IMR-90 (cell line): Measurements from ENCODE around the gene CDYL2. TPM values are rescaled to one million over a fixed set of nuclear protein-coding genes. Genes with fewer than 3 reads are reported as not detected.

Experiments used
- ATAC-seq: fragments of 200-7000 bp; cut with Tn5 transposase; 2 replicates; pipeline ENCODE4 v1.9.1; 2020; ENCODE audit warnings: low read depth, mild to moderate bottlenecking, moderate library complexity
- BruUV-seq: library from RNA; stranded (reverse); fragments of 400-500 nt; replicated peaks from 2 replicates; lab custom pipeline; 2021; lab: Mats Ljungman, UMichigan
- CTCF ChIA-PET: fragments of 300-600 bp; formaldehyde crosslinking; extraction: SDS; loops from one replicate; lab custom pipeline; 2021; ENCODE audit warnings: antibody characterized with exemption; lab: Yijun Ruan, JAX
- POLR2A ChIA-PET: fragments of 300-600 bp; sonication (Branson Sonifier 250); formaldehyde crosslinking; loops from one replicate; lab custom pipeline; 2022; ENCODE audit warnings: antibody characterized with exemption; ENCODE audit not compliant: unreplicated experiment; lab: Charles Lee
- DNase-seq: peaks from one replicate; pipeline ENCODE4 v3.0.0; 2013
- H2AFZ ChIP-seq: replicated peaks from 2 replicates; pipeline ENCODE3; 2013; ENCODE audit warnings: low read length, mild to moderate bottlenecking; ENCODE audit not compliant: poor library complexity
- H2AK5ac ChIP-seq: 2 replicates; pipeline ENCODE4 v1.6.1; 2013; ENCODE audit warnings: low read depth, low read length, inconsistent platforms
- H2AK9ac ChIP-seq: replicated peaks from 2 replicates; pipeline ENCODE3; 2013; ENCODE audit warnings: mild to moderate bottlenecking, low read depth, low read length, moderate library complexity; ENCODE audit not compliant: poor library complexity
- H2BK120ac ChIP-seq: 2 replicates; pipeline ENCODE4 v1.6.1; 2013; ENCODE audit warnings: low read depth, low read length, inconsistent platforms
- H2BK15ac ChIP-seq: 3 replicates; pipeline ENCODE4 v1.6.1; 2013; ENCODE audit warnings: low read depth, low read length, inconsistent platforms
- H2BK20ac ChIP-seq: 2 replicates; pipeline ENCODE4 v1.6.1; 2013; ENCODE audit warnings: low read depth, mild to moderate bottlenecking, inconsistent platforms, low read length, moderate library complexity
- H2BK5ac ChIP-seq: 2 replicates; pipeline ENCODE4 v1.6.1; 2013; ENCODE audit warnings: mild to moderate bottlenecking, low read depth, low read length, inconsistent platforms; ENCODE audit not compliant: poor library complexity, severe bottlenecking
- H3K14ac ChIP-seq: replicated peaks from 2 replicates; pipeline ENCODE4 v1.6.1; 2013; ENCODE audit warnings: low read depth, low read length, inconsistent platforms
- H3K18ac ChIP-seq: 2 replicates; pipeline ENCODE4 v1.6.1; 2013; ENCODE audit warnings: low read depth, low read length, control low read depth
- H3K23ac ChIP-seq: 2 replicates; pipeline ENCODE4 v1.6.1; 2013; ENCODE audit warnings: low read depth, low read length, inconsistent platforms
- H3K27ac ChIP-seq: 2 replicates; pipeline ENCODE4 v1.5.1; 2013; ENCODE audit warnings: mild to moderate bottlenecking, control low read depth, low read length; ENCODE audit not compliant: insufficient read depth
- H3K27me3 ChIP-seq: 2 replicates; pipeline ENCODE4 v1.6.1; 2013; ENCODE audit warnings: low read length; ENCODE audit not compliant: control insufficient read depth, insufficient read depth
- H3K36me3 ChIP-seq: 2 replicates; pipeline ENCODE4 v1.6.1; 2013; ENCODE audit warnings: low read length, mixed read lengths; ENCODE audit not compliant: control insufficient read depth, insufficient read depth
- H3K4ac ChIP-seq: 2 replicates; pipeline ENCODE4 v1.6.1; 2013; ENCODE audit warnings: low read depth, low read length, inconsistent platforms
- H3K4me1 ChIP-seq: 2 replicates; pipeline ENCODE4 v1.6.1; 2013; ENCODE audit warnings: low read length, mixed read lengths; ENCODE audit not compliant: control insufficient read depth, insufficient read depth
- H3K4me2 ChIP-seq: 2 replicates; pipeline ENCODE4 v1.6.1; 2013; ENCODE audit warnings: low read depth, mild to moderate bottlenecking, control low read depth, low read length, moderate library complexity
- H3K4me3 ChIP-seq: 2 replicates; pipeline ENCODE4 v1.5.1; 2013; ENCODE audit warnings: low read depth, mild to moderate bottlenecking, control low read depth, low read length, moderate library complexity; ENCODE audit not compliant: insufficient read depth
- H3K56ac ChIP-seq: 2 replicates; pipeline ENCODE4 v1.6.1; 2013; ENCODE audit warnings: low read length, inconsistent platforms; ENCODE audit not compliant: insufficient read depth; ENCODE audit errors: extremely low read depth
- H3K79me1 ChIP-seq, 2 experiments: 2 replicates each; pipeline ENCODE4 v1.6.1; 2013; ENCODE audit warnings: low read length in 2 of 2, inconsistent platforms in 1 of 2, low read depth in 1 of 2
- H3K9ac ChIP-seq: 2 replicates; pipeline ENCODE4 v1.6.1; 2013; ENCODE audit warnings: low read depth, low read length, control low read depth
- H3K9me1 ChIP-seq: 2 replicates; pipeline ENCODE4 v1.6.1; 2013; ENCODE audit warnings: low read length, inconsistent platforms; ENCODE audit not compliant: insufficient read depth
- H3K9me3 ChIP-seq: 2 replicates; pipeline ENCODE4 v1.6.1; 2013; ENCODE audit warnings: low read length; ENCODE audit not compliant: control insufficient read depth, insufficient read depth
- H4K20me1 ChIP-seq: 2 replicates; pipeline ENCODE4 v1.6.1; 2013; ENCODE audit warnings: low read length, inconsistent platforms; ENCODE audit not compliant: insufficient read depth
- H4K5ac ChIP-seq: 2 replicates; pipeline ENCODE4 v1.6.1; 2013; ENCODE audit warnings: mild to moderate bottlenecking, low read depth, low read length, control low read depth
- H4K8ac ChIP-seq, 2 experiments: 2 replicates each; pipeline ENCODE4 v1.6.1; 2013; ENCODE audit warnings: low read depth in 2 of 2, low read length in 2 of 2, control low read depth in 1 of 2, inconsistent platforms in 1 of 2
- H4K91ac ChIP-seq: 2 replicates; pipeline ENCODE4 v1.6.1; 2013; ENCODE audit warnings: low read depth, low read length, inconsistent platforms; ENCODE audit not compliant: insufficient read depth
- CHD1 ChIP-seq: IDR thresholded peaks from 2 replicates; pipeline ENCODE4 v1.6.1; 2012; ENCODE audit warnings: low read depth, low read length, improper control_type of control experiment
- MAFK ChIP-seq: IDR thresholded peaks from 2 replicates; pipeline ENCODE4 v1.6.1; 2012; ENCODE audit warnings: low read depth, low read length, improper control_type of control experiment
- MAZ ChIP-seq: IDR thresholded peaks from 2 replicates; pipeline ENCODE4 v1.6.1; 2012; ENCODE audit warnings: low read depth, mild to moderate bottlenecking, low read length, improper control_type of control experiment, moderate library complexity, borderline replicate concordance
- NFE2L2 ChIP-seq: fragments of 150-350 bp; IDR thresholded peaks from 2 replicates; pipeline ENCODE4 v1.6.1; 2016; ENCODE audit warnings: low read depth, mild to moderate bottlenecking, low read length
- RFX5 ChIP-seq: IDR thresholded peaks from 2 replicates; pipeline ENCODE4 v1.8.0; 2012; ENCODE audit warnings: low read depth, mild to moderate bottlenecking, low read length, moderate library complexity
- SMC3 ChIP-seq: fragments of 150-350 bp; IDR thresholded peaks from 2 replicates; pipeline ENCODE4 v1.6.1; 2016; ENCODE audit warnings: low read depth, mild to moderate bottlenecking, antibody characterized with exemption, low read length, moderate library complexity
- WGBS, 2 experiments: methylation state at CpG; one replicate each; pipeline versions ENCODE4 v1.1.5 to v1.1.7; 2013; ENCODE audit warnings: missing lambda C conversion rate in 2 of 2; ENCODE audit not compliant: insufficient read length in 1 of 2; ENCODE audit errors: extremely low coverage in 2 of 2; 5-methylcytosine and 5-hydroxymethylcytosine counted together
- dilution Hi-C: fragments of 300-500 bp; cut with HindIII; formaldehyde crosslinking; loops from one replicate; pipeline ENCODE4 v1.14.3; 2018; ENCODE audit warnings: low sequenced_read_pairs; ENCODE audit not compliant: unreplicated experiment
- in situ Hi-C: fragments of 300-500 bp; cut with MboI; formaldehyde crosslinking; loops from 3 replicates; pipeline ENCODE4 v1.14.3; 2019; ENCODE audit warnings: low sequenced_read_pairs, inconsistent platforms, mixed read lengths
- intact Hi-C: fragments of 100-400 bp; cut with micrococcal nuclease; formaldehyde crosslinking; loops from 2 replicates; pipeline ENCODE4 v1.10.0; 2022
- polyA plus RNA-seq, 3 experiments: library from polyadenylated mRNA; depleted of rRNA; stranded (reverse); fragments of >200 nt; gene quantifications; 2 replicates each; pipeline ENCODE4 v1.2.3, GENCODE V29; 2012; ENCODE audit warnings: low replicate concordance in 1 of 3
- total RNA-seq: library from RNA; depleted of rRNA; stranded (reverse); fragments of >200 nt; gene quantifications from 2 replicates; pipeline ENCODE4 v1.2.3, GENCODE V29; 2012

The CDYL2 gene
- total and polyA plus RNA-seq, 2 of the 4 experiments (the other 2 are of a cell fraction) = 1.2 to 3.9 TPM

GRCh38 chr16:80563066-80563465 is 241.3 kb downstream of the CDYL2 start:
- H3K79me1 ChIP-seq = no peaks in the 10 kb centered on the region
- ChIA-PET CTCF (no interaction called here), POLR2A (no interaction called here)
- no peak overlapping the region for H2AK9ac ChIP-seq
- WGBS, 2 experiments = no CpG with 5 or more reads among the region's 3 CpGs
- H4K5ac ChIP-seq = no peak overlapping the region
- intact Hi-C loops (no loop called here), dilution Hi-C loops (no loop called here), in situ Hi-C loops (no loop called here)
- TF ChIP-seq SMC3 = no peak
- TF ChIP-seq CHD1 = no peak
- TF ChIP-seq NFE2L2 = no peak
- no peak for TF ChIP-seq RFX5
- no peak for TF ChIP-seq MAZ
- TF ChIP-seq MAFK = no peak
- H3K27ac ChIP-seq = no peak overlapping the region
- H3K23ac ChIP-seq = no peak overlapping the region
- H3K14ac ChIP-seq = no peak overlapping the region
- H3K9me3 ChIP-seq = no peaks in the 10 kb centered on the region; the same call in 1 of the 2 replicates
- no peak overlapping the region for H2AK5ac ChIP-seq
- no TSS peak for BruUV-seq
- no peak overlapping the region for H4K8ac ChIP-seq
- H2BK5ac ChIP-seq = no peak overlapping the region
- ATAC-seq (no peak), DNase-seq (no peak)
- H2BK15ac ChIP-seq = no peak overlapping the region
- no peak overlapping the region for H3K56ac ChIP-seq
- H3K27me3 ChIP-seq = no peaks in the 10 kb centered on the region
- H3K4me1 ChIP-seq = no peaks in the 10 kb centered on the region
- no peak overlapping the region for H3K4me2 ChIP-seq
- no peak overlapping the region for H2BK20ac ChIP-seq
- no peak overlapping the region for H3K4me3 ChIP-seq
- no peak overlapping the region for H2BK120ac ChIP-seq
- no peak overlapping the region for H3K18ac ChIP-seq
- H3K36me3 ChIP-seq = no peaks in the 10 kb centered on the region
- no peak overlapping the region for H4K91ac ChIP-seq
- no peak overlapping the region for H2AFZ ChIP-seq
- H3K4ac ChIP-seq = no peak overlapping the region
- H4K20me1 ChIP-seq = no peaks in the 10 kb centered on the region
- H3K9ac ChIP-seq = no peak overlapping the region
- no peaks in the 10 kb centered on the region for H3K9me1 ChIP-seq
